Neural progenitor cell (in vitro differentiated cells): ENCODE measurements around the gene MYOT. TPM values are rescaled to one million over a fixed set of nuclear protein-coding genes. Genes with fewer than 3 reads are reported as not detected.

Source experiments
- DNase-seq: peaks from one replicate; pipeline ENCODE4 v3.0.0-alpha.2; 2016; ENCODE audit warnings: low spot score
- H2AFZ ChIP-seq: fragments of 200-600 bp; sonication (generic); replicated peaks from 2 replicates; pipeline ENCODE4 v1.6.1; 2016; ENCODE audit warnings: antibody characterized with exemption
- H3F3A ChIP-seq: fragments of 200-600 bp; sonication (generic); 2 replicates; pipeline ENCODE4 v1.6.1; 2016; ENCODE audit warnings: antibody characterized with exemption, low read depth
- H3K27ac ChIP-seq: fragments of 200-600 bp; sonication (generic); 2 replicates; pipeline ENCODE4 v1.5.1; 2016; ENCODE audit warnings: mild to moderate bottlenecking
- H3K27me3 ChIP-seq: fragments of 200-600 bp; sonication (generic); 2 replicates; pipeline ENCODE4 v1.6.1; 2016; ENCODE audit warnings: mild to moderate bottlenecking, moderate library complexity
- H3K36me3 ChIP-seq: fragments of 200-600 bp; sonication (generic); 2 replicates; pipeline ENCODE4 v1.5.1; 2016
- H3K4me1 ChIP-seq: fragments of 200-600 bp; sonication (generic); 2 replicates; pipeline ENCODE4 v1.6.1; 2016; ENCODE audit warnings: mixed run types
- H3K4me2 ChIP-seq: fragments of 200-600 bp; sonication (generic); 2 replicates; pipeline ENCODE4 v1.6.1; 2016
- H3K4me3 ChIP-seq: fragments of 200-600 bp; sonication (generic); 2 replicates; pipeline ENCODE4 v1.5.1; 2016
- H3K79me2 ChIP-seq: fragments of 200-600 bp; sonication (generic); 2 replicates; pipeline ENCODE4 v1.6.1; 2016; ENCODE audit warnings: low read depth
- H3K9ac ChIP-seq: fragments of 200-600 bp; sonication (generic); 2 replicates; pipeline ENCODE4 v1.6.1; 2016
- H3K9me3 ChIP-seq: fragments of 200-600 bp; sonication (generic); 2 replicates; pipeline ENCODE4 v1.5.1; 2016; ENCODE audit warnings: low read depth
- H4K20me1 ChIP-seq: fragments of 200-600 bp; sonication (generic); 2 replicates; pipeline ENCODE4 v1.6.1; 2016; ENCODE audit warnings: low read depth
- H3K27ac Mint-ChIP-seq: 3 replicates; pipeline ENCODE4 v1.8.0; 2021; ENCODE audit warnings: mixed read lengths
- H3K27me3 Mint-ChIP-seq: 2 replicates; pipeline ENCODE4 v1.8.0; 2022; ENCODE audit warnings: low read depth, mild to moderate bottlenecking, inconsistent platforms, moderate library complexity, mixed read lengths; ENCODE audit not compliant: insufficient read depth
- H3K36me3 Mint-ChIP-seq: 3 replicates; pipeline ENCODE4 v1.8.0; 2021; ENCODE audit warnings: mixed read lengths
- H3K4me1 Mint-ChIP-seq: 3 replicates; pipeline ENCODE4 v1.8.0; 2021; ENCODE audit warnings: mixed read lengths
- H3K4me3 Mint-ChIP-seq: 3 replicates; pipeline ENCODE4 v1.8.0; 2021; ENCODE audit warnings: mild to moderate bottlenecking, moderate library complexity, mixed read lengths
- H3K9me3 Mint-ChIP-seq: 3 replicates; pipeline ENCODE4 v1.8.0; 2020; ENCODE audit warnings: mixed read lengths
- EZH2 ChIP-seq: fragments of 200-600 bp; sonication (generic); IDR thresholded peaks from 2 replicates; pipeline ENCODE4 v1.6.1; 2017; ENCODE audit warnings: antibody characterized with exemption, mild to moderate bottlenecking, moderate library complexity
- EZH2phosphoT487 ChIP-seq: fragments of 200-600 bp; sonication (generic); IDR thresholded peaks from 2 replicates; pipeline ENCODE4 v1.6.1; 2017; ENCODE audit warnings: antibody characterized with exemption
- total RNA-seq: library from RNA; depleted of rRNA; stranded (reverse); fragments of >200 nt; gene quantifications from 2 replicates; pipeline ENCODE4 v1.2.3, GENCODE V29; 2015; ENCODE audit warnings: low replicate concordance
- TF ChIP-seq, protein P1 (sequence below): fragments of 200-600 bp; sonication (generic); IDR thresholded peaks from 2 replicates; pipeline ENCODE4 v1.5.1; 2017; ENCODE audit warnings: antibody characterized with exemption, mild to moderate bottlenecking

Gene MYOT
- total RNA-seq, 1 donor from 2014 or later = not detected

DNA sequence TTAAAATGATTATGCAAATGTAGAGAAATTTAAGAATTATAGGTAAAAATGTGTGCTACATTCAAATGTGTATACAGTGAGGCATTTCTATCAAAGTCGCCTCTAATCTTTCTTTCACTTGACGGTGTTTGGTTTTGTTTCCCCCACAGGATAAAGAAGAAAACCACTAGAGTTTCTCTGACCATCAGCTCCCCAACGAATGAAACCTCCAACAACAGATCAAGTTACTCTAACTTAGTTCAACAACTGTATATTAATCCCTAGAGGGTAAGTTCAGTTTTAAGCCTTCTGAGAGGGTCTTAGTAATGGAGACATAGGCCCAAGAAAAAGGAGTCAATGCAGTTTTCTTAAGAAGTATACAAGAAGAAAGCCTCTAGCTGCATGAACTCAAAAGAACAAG is 11.5 kb upstream of the MYOT start:
- Histone ChIP-seq H3K4me3 (no peak overlapping the region), H3K36me3 (no peaks in the 10 kb centered on the region), H3K27ac (no peak overlapping the region), H3K9me3 (no peaks in the 10 kb centered on the region), H3F3A (no peaks in the 10 kb centered on the region), H3K79me2 (no peaks in the 10 kb centered on the region), H3K4me1 (no peaks in the 10 kb centered on the region), H3K4me2 (no peak overlapping the region), H2AFZ (no peak overlapping the region), H3K27me3 (no peaks in the 10 kb centered on the region), H3K9ac (no peak overlapping the region), H4K20me1 (no peaks in the 10 kb centered on the region)
- no peak for TF ChIP-seq EZH2phosphoT487
- no peak for TF ChIP-seq EZH2
- TF ChIP-seq, protein P1, sequence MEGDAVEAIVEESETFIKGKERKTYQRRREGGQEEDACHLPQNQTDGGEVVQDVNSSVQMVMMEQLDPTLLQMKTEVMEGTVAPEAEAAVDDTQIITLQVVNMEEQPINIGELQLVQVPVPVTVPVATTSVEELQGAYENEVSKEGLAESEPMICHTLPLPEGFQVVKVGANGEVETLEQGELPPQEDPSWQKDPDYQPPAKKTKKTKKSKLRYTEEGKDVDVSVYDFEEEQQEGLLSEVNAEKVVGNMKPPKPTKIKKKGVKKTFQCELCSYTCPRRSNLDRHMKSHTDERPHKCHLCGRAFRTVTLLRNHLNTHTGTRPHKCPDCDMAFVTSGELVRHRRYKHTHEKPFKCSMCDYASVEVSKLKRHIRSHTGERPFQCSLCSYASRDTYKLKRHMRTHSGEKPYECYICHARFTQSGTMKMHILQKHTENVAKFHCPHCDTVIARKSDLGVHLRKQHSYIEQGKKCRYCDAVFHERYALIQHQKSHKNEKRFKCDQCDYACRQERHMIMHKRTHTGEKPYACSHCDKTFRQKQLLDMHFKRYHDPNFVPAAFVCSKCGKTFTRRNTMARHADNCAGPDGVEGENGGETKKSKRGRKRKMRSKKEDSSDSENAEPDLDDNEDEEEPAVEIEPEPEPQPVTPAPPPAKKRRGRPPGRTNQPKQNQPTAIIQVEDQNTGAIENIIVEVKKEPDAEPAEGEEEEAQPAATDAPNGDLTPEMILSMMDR = no peak
- H3K4me1 Mint-ChIP-seq = peaks cover 8% of the 10 kb centered on the region
- H3K27ac Mint-ChIP-seq = no peak overlapping the region
- H3K27me3 Mint-ChIP-seq = peaks cover 3% of the 10 kb centered on the region
- H3K36me3 Mint-ChIP-seq = no peaks in the 10 kb centered on the region
- no peak for DNase-seq
- no peaks in the 10 kb centered on the region for H3K9me3 Mint-ChIP-seq
- H3K4me3 Mint-ChIP-seq = no peak overlapping the region

DNA sequence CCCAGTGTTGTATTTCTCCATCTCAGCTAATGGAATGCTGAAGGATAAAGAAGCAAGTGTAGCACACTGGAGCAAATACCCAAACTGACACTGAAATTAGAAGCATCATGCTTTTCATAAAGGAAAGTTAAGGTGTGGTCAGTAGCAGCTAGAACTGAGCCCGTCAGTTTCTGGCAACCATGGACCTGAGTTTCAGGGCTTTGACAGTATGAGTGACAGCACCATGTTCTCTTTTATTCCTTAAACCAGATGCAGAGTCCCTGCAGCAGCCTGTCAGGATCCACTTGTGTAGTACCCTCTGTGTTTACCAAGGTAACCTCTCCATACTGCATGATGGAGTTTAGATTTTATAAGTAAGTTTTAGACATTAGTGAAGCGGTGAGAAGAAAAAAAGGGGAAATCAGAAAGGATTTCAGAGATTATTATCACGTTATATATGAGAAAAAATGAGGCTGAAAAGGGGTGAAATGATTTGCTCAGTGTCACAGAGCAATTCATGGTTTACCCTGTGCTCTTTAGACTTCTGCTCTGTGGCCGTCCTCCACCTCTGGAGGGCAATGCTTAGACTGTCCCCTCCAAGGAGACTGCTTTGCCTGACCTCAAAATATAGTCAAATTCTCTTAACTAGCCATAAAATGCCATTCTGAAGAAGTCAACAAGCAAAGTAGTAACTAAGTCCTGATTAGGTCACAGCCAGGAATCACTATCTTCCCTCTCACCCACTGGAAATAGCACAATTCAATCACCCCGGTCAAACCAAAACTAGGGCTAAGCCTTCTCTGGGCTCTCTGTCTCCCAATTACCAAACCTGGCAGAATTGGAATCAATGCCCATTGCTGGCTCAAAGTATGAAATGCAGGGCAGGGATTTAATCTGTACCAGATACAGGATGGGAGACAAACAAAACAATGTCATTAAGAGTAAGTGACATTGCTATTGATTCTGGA is 10.5 kb upstream of the MYOT start:
- H4K20me1 ChIP-seq = no peaks in the 10 kb centered on the region
- no peak overlapping the region for H3K4me3 ChIP-seq
- no peaks in the 10 kb centered on the region for H3K36me3 ChIP-seq
- no peaks in the 10 kb centered on the region for H3K4me1 ChIP-seq
- H3K9ac ChIP-seq = no peak overlapping the region
- no peaks in the 10 kb centered on the region for H3K9me3 ChIP-seq
- no peak overlapping the region for H3K27ac ChIP-seq
- no peaks in the 10 kb centered on the region for H3F3A ChIP-seq
- Mint-ChIP-seq H3K36me3 (no peaks in the 10 kb centered on the region), H3K9me3 (no peaks in the 10 kb centered on the region), H3K4me1 (peaks cover 8% of the 10 kb centered on the region), H3K27me3 (peaks cover 3% of the 10 kb centered on the region), H3K27ac (no peak overlapping the region), H3K4me3 (no peak overlapping the region)
- no peaks in the 10 kb centered on the region for H3K79me2 ChIP-seq
- H3K27me3 ChIP-seq = no peaks in the 10 kb centered on the region
- no peak overlapping the region for H3K4me2 ChIP-seq
- TF ChIP-seq, protein P1 = no peak
- TF ChIP-seq EZH2 (no peak), EZH2phosphoT487 (no peak)
- no peak for DNase-seq
- no peak overlapping the region for H2AFZ ChIP-seq

DNA sequence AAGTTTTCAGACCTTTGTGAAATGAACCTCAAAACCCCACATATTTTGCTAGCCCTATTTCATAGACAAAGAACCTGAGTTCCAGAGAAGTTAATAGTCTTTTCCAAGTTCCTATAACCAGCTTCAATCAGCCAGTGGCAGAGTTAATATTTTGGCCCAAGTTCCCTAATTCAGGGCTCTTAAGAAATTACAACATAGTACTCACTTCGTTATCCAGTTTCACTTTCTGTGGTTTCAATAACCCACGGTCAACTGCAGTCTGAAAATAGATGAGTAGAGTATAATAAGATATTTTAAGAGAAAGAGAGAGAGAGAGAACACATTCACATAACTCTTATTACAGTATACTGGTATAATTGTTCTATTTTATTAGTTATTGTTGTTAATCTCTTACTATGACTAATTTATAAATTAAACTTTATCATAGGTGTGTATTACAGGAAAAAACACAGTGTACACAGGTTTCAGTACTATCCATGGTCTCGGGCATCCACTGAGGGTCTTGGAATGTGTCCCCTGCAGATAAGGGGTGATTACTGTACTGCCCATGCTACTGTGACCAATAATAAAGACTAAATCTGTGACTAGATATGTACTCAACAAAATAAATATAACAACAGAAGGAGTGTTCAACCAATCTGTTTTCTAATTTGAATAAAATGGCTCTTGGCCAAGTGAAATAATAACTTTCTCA is 9.3 kb upstream of the MYOT start:
- Histone ChIP-seq H3K79me2 (no peaks in the 10 kb centered on the region), H3K27ac (no peak overlapping the region)
- H3K4me3 Mint-ChIP-seq = no peak overlapping the region

More for the DNA sequence above, 9.3 kb upstream of the MYOT start:
- Histone ChIP-seq H3K9me3 (no peaks in the 10 kb centered on the region), H3F3A (no peaks in the 10 kb centered on the region), H3K4me3 (no peak overlapping the region), H3K4me1 (no peaks in the 10 kb centered on the region), H3K36me3 (no peaks in the 10 kb centered on the region), H2AFZ (no peak overlapping the region), H3K4me2 (no peak overlapping the region), H4K20me1 (no peaks in the 10 kb centered on the region), H3K27me3 (no peaks in the 10 kb centered on the region), H3K9ac (no peak overlapping the region)
- H3K36me3 Mint-ChIP-seq = no peaks in the 10 kb centered on the region
- peaks cover 8% of the 10 kb centered on the region for H3K4me1 Mint-ChIP-seq
- DNase-seq = no peak
- H3K27ac Mint-ChIP-seq = no peak overlapping the region
- TF ChIP-seq, protein P1 = no peak
- TF ChIP-seq EZH2 = no peak
- no peak for TF ChIP-seq EZH2phosphoT487
- H3K9me3 Mint-ChIP-seq = no peaks in the 10 kb centered on the region
- peaks cover 3% of the 10 kb centered on the region for H3K27me3 Mint-ChIP-seq
